Kidney epithelial cell (primary cell): ENCODE measurements around the gene AXL. TPM values are rescaled to one million over a fixed set of nuclear protein-coding genes. Genes with fewer than 3 reads are reported as not detected.
"Not testable (repeated sequence)": the region's sequence is repeated elsewhere in the genome, so short reads cannot be mapped to it uniquely, and the experiment has no call there.

Experiments
- DNase-seq: peaks from one replicate; pipeline ENCODE4 v3.0.0-alpha.2; 2010; ENCODE audit warnings: low read depth
- H3K27me3 ChIP-seq: 2 replicates; pipeline ENCODE4 v1.6.0; 2011; ENCODE audit warnings: low read length; ENCODE audit not compliant: control insufficient read depth, insufficient read depth
- H3K36me3 ChIP-seq: 2 replicates; pipeline ENCODE4 v1.5.1; 2011; ENCODE audit warnings: low read length; ENCODE audit not compliant: control insufficient read depth, insufficient read depth
- H3K4me3 ChIP-seq: 2 replicates; pipeline ENCODE4 v1.5.1; 2011; ENCODE audit warnings: low read depth, mild to moderate bottlenecking, control low read depth, low read length
- CTCF ChIP-seq: IDR thresholded peaks from 2 replicates; pipeline ENCODE4 v1.5.1; 2011; ENCODE audit warnings: mild to moderate bottlenecking, moderate library complexity, low read length, control low read depth, inconsistent platforms; ENCODE audit not compliant: insufficient read depth, poor library complexity, severe bottlenecking
- total RNA-seq: library from RNA; depleted of rRNA; stranded (reverse); fragments of >200 nt; gene quantifications from 2 replicates; pipeline ENCODE4 v1.2.3, GENCODE V29; 2015

AXL gene
- total RNA-seq, 1 donor from 2014 or later, result 128 TPM

DNA sequence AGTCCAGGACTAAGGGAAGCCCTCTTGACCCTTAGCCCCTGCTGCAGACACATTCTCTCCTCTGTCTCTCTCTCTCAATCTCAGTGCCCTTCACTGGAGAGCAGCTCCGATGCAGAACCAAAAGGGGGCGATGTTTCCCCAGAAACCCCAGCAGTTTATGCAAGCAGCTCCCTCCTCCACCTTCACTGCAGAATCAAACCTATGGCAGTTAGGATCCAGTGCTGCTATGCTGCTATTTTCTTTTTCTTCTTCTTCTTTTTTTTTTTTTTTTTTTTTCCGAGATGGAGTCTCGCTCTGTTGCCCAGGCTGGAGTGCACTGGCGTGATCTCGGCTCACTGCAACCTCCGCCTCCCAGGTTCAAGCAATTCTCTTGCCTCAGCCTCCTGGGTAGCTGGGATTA lies 14.7 kb upstream of the AXL start:
- TF ChIP-seq CTCF, result peak; percentile 88
- not testable (repeated sequence) for H3K27me3 ChIP-seq

DNA sequence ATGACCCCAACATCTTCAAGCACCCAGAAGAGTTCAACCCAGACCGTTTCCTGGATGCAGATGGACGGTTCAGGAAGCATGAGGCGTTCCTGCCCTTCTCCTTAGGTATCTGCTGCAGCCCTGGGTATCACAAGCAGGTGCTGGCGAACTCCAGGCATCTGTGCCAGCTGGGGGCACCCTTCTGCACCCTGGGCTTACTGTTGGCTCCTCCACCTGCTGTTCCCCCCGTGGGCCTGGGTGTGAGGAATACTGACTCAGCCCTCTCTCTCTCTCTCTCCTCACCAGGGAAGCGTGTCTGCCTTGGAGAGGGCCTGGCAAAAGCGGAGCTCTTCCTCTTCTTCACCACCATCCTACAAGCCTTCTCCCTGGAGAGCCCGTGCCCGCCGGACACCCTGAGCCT lies 13.0 kb upstream of the AXL start:
- no peak for DNase-seq

More for the DNA sequence above, 14.7 kb upstream of the AXL start:
- not testable (repeated sequence) for H3K4me3 ChIP-seq, DNase-seq, H3K36me3 ChIP-seq

DNA sequence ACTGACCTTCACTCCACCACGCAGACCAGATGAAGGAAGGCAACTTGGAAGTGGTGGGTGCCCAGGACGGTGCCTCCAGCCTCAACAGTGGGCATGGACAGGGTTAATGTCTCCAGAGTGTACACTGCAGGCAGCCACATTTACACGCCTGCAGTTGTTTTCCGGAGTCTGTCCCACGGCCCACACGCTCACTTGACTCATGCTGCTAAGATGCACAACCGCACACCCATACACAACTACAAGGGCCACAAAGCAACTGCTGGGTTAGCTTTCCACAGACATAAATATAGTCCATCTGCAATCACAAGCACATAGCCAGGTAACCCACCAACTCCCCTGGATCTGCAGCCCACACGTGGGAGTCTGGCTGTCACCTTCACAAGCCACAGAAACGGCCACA lies 12.6 kb upstream of the AXL start:
- no peaks in the 10 kb centered on the region for H3K27me3 ChIP-seq
- no peak for TF ChIP-seq CTCF
- no peak overlapping the region for H3K4me3 ChIP-seq
- no peak for DNase-seq
- H3K36me3 ChIP-seq, result no peaks in the 10 kb centered on the region

More for the DNA sequence above, 13.0 kb upstream of the AXL start:
- peak; percentile 19 for TF ChIP-seq CTCF
- no peaks in the 10 kb centered on the region for H3K27me3 ChIP-seq
- H3K36me3 ChIP-seq, result no peaks in the 10 kb centered on the region
- H3K4me3 ChIP-seq, result no peak overlapping the region

DNA sequence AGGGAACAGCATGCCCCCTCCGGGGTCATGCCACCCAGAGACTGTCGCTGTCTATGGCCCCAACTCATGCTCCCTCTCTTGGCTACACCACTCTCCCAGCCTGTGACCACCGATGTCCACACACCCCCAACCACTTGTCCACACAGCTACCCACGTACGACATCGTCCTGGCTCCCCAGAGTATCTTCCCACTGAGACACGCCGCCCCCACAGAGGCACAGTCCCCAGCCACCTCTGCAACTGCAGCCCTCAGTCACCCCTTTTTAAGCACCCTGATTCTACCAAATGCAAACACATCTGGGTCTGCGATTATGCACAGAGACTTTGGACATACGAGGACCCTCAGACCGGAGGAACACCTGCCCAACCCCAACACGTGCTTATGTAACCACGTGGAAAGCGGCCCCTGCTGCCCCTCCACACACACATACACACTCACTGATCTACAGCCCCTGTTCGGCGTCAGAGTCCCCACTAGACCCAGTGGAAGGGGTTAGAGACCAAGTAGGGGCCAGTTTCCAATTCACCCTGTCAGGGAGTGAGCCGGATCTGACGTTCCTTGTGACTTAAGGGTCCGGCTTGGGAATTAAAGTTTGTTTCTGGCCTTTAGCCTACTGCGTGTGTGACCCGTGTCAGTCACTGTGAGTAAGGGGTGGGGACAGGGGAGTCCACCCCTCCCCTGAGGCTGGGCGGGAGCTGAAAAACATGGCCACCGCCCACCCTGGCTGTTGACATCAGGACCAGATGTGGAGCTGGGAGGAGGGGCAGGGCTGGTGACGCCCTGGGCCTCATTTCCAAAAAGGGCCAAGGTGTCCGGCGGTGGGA lies 11.9 kb upstream of the AXL start:
- H3K4me3 ChIP-seq, result no peak overlapping the region
- DNase-seq, result no peak
- H3K36me3 ChIP-seq, result no peaks in the 10 kb centered on the region
- H3K27me3 ChIP-seq, result no peaks in the 10 kb centered on the region
- TF ChIP-seq CTCF, result no peak

DNA sequence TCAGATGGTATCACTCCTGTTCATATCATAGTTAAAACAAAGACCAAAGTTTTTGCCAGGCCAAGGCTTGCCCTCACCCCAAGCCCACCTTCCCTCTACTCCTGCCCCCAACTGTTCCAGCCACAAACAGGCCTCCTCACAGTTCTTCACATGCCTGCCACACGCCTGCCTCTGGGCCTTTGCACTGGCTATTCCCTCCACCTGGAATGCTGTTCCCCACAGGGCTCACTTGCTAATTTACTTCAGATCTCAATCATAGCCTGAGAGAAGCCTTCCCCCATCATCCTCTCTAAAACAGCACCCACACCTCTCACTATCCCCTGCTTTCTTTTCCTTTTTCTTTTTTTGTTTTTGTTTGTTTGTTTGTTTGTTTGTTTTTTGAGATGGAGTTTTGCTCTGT lies 4.9 kb upstream of the AXL start:
- TF ChIP-seq CTCF, result no peak
- Histone ChIP-seq H3K27me3 (no peaks in the 10 kb centered on the region), H3K4me3 (no peak overlapping the region), H3K36me3 (no peaks in the 10 kb centered on the region)
- DNase-seq, result no peak

DNA sequence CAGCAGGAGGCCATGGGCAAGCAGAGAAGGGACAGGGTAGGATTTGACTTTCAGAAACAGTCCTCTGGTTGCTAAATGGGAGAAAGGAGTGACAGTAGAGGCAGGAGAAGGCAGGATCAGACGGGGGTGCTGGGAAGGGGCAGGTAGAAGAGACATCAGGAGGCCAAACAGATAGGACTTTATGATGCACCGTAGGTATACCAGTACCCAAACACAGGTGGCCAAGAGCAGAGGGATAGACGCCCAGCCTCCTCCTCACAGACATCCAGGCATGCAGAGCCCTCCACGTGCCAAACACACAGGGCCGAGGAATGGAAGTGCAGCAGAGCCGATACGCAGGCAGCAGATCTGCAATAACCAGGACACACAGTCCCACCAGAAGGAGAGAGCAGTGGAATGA lies 1.3 kb upstream of the AXL start:
- no peak for TF ChIP-seq CTCF
- no peaks in the 10 kb centered on the region for H3K27me3 ChIP-seq
- H3K36me3 ChIP-seq, result peaks cover 1% of the 10 kb centered on the region
- no peak for DNase-seq
- no peak overlapping the region for H3K4me3 ChIP-seq
